Urothelium cell line (cell line): ENCODE data around the gene CLTA.
"Not testable (repeated sequence)": the region's sequence is repeated elsewhere in the genome, so short reads cannot be mapped to it uniquely, and the experiment has no call there.

Source experiments
- DNase-seq: peaks from one replicate; pipeline ENCODE4 v3.0.0; 2011; ENCODE audit warnings: low spot score, mixed read lengths
- FAIRE-seq: peaks from 2 replicates; lab custom pipeline; 2011; peaks lifted over from hg19 to GRCh38; lab: Jason Lieb, UNC

The CLTA gene

DNA sequence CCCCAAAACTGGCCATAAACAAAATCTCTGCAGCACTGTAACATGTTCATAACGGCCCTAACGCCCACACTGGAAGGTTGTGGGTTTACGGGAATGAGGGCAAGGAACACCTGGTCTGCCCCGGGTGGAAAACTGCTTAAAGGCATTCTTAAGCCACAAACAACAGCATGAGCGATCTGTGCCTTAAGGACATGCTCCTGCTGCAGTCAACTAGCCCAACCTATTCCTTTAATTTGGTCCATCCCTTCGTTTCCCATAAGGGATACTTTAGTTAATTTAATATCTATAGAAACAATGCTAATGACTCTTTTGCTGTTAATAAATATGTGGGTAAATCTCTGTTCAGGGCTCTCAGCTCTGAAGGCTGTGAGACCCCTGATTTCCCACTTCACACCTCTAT lies 10.5 kb upstream of the CLTA start:
- not testable (repeated sequence) for DNase-seq, FAIRE-seq

DNA sequence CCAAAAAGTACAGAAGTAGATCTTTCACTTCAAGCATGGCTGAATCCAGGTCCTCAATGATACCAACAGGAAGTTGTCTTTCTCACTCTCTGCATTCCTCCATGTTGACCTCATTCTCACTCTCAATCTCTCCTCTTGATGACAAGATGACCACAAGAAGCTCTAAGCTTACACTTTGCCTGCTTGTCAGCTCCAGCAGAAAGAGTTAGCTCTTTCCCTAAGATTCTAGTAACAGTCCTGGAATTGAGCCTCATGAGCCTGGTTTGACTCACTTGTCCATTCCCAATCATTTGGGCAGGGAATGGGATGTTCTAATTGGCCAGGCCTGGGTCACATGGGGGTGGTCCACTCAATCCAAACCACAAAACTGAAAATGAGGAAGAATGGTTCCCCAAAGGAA lies 3.3 kb upstream of the CLTA start:
- DNase-seq, result no peak
- no peak for FAIRE-seq

DNA sequence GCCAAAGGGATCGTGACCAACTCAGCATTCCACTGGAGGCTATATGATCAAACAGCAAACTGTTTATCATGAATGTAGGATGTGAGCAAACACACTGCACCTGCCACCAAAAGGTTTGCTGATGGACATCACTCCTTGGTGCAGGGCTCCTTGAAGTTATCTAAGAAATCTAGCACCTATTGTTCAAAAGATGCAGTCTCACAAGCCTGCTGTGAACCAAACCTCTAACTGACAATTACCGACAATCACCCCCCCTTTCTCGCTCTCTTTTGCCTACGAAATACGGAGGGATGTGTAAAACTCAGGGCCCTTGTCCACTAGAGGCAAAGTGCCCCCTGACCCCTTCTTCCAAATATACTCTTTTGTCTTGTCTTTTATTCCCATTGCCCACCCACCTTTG lies 2.5 kb upstream of the CLTA start:
- FAIRE-seq (no peak), DNase-seq (no peak)

DNA sequence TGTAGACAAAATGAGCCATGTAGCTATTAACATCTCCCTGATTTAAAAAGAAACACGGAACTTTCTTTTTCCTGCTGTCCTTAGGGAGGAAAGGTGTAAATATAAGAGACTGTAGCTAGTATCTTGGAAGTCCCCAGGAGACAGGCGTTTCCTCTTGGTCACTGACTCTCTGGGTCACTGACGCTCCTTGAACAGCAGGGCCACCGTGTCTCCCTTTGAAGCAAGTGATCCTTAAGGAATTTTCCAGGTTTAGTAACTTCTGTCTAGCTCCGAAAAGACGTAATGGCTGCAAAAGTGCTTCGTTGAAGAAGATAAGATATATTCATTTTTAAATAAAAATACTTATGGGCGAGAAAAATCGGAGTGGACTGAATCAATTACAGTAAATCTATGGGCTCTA lies 745 bp upstream of the CLTA start:
- no peak for FAIRE-seq
- no peak for DNase-seq

DNA sequence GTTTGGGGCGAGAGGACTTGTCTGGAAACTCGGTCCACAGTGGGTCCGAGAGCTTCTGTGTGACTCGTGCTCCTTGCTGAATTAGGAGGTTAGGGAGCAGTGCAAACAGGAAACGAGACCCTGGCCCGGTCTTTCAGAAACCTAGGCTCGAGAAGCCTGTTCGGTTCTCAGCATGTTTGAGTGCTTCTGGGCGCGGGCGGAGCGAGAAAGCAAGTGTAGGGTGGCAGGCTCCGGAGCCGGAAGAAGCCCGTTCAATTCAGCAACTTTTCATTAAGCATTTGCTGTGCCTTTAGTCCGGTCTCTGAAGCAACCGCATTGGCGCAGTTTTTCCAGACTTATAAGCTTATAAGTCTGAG lies 547 bp downstream of the CLTA start:
- DNase-seq (peak; percentile 22), FAIRE-seq (no peak)

DNA sequence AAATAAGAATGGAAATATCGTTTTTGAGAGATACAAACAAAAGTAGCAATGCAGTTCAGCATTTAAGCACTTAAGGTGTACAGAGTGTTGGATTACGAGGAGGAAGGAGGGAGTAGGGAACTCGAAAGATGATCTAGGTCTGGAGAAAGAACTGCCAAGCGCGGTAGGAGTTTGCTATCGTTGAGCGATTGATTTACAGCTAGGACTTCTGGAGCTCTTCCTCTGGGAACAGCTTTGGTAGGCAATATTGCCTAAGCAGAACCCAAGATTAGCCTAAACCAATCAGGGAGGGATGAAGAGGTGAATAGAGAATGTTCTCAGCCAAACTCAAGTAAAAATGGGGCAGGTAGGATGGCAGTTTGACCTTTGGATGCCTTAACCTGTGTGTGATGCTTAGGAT lies 965 bp downstream of the CLTA start:
- DNase-seq, result no peak
- no peak for FAIRE-seq

DNA sequence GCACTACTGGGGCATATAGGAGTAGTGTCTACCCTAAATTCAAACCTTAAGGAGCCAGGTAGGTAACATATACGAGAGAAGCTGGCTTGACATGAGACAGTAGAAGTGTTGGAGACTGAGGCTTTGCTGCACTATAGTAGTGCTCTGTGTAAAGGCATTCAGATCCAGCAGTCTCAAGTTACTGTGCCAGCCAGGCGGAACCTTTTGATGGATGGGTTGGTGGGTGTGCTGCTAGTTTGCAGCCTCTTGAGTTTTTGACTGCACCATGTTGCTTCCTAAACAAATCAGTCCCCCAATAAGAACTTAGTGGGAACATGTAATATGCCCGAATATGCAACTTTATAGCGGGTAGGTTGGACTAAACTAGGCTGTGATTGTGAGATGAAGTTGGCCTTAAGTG lies 1.5 kb downstream of the CLTA start:
- no peak for FAIRE-seq
- no peak for DNase-seq

DNA sequence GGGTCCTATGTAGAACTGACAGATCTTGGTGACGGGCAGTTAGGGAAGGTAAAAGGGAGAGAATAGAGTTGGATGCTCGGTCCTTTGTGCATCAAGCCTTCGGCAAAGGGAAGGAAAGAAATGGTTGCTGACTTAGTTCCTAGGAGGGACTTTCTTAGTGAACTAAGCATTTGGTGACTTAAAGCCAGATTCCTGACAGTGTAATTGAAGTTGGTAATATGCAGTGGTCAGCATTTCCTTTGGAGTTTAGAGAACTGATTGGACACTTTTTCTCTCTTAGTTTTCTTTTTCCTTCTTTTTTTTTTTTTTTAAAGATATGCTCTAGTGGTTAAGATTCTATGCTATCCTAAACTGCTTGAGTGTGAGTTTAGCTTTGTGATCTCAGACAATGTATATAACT lies 2.3 kb downstream of the CLTA start:
- FAIRE-seq (no peak), DNase-seq (no peak)

DNA sequence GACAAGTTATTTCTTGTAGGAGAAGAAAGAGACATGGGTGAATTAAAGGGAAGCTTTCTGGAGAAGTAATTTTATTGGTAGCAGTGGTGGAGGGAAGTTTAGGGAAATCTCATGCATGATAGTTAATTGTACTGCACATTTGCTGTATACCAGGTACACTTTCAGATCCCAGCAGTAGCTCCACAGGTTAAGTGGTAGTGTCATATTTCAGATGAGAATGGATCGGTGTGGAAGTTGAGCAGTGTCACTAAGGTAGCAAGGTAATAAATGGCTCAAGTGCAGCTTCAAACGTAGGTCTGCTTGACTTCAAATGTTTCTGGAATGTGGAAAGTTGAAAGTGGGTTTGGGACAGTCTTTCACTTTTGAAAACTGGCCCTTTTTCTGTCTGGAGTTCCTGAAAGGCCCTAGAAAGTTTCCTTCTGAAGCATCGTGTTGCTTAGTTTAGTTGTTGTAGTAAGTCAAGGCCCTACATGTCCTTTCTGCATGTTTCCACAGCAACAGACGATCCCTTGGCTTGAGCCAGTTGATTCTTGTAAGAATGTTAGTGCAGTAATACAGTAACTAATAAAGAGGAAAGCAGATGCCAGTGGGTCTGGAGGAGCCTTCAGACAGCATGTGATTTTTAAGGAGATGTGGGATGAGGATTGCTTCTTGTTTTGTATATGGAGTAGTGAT lies 3.7 kb downstream of the CLTA start:
- DNase-seq (no peak), FAIRE-seq (no peak)

DNA sequence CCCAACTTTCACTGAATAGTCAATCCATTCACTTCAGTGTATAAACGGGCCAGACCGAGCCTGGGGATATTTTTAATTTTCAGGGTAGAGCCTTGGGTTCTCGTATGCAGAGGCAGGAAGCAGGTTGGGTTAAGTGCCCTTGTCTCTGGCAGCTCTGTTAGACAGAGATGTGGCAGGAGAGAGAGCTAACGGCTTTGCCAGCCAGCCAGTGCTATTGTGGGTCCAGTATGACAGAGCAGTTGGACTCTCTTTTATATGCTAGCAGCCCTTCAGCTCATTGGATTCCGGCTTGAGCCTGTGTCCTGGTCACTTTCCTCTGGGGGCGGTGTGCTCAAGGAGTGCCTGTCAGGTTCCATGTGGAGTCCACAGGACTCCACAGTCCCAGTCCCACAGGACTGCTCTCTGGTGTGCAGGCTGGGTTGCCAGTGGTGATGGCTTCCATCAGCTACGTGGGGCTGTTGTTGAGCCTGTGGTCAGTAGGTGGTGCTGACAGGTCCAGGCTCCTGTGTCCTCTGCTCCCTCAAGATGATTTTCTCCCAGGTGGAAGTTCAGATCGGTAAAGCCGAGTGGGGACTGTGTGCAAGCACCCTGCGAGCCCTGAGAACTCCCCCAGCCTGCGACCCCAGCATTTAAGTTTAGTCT lies 14.3 kb downstream of the CLTA start:
- DNase-seq (peak; percentile 29), FAIRE-seq (no peak)

DNA sequence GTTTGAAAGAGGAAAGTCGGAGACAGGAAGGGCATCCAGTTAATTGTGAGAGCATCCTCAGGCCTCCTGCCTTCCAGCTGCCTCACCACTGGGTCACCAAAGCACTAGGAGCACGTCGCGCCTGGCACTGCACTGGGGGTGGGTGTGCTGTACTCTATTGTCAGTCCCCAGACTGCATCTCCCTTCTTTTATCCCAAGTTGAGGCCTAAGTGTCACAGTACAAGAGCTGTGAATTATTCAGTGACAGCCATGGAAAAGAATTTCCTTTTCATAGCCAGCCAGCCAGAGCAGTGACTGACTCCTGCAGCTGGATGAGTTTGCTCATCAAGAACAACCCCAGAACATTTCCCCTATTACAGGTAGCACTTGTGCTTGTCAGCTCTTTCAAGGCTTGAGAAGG lies 16.3 kb downstream of the CLTA start:
- DNase-seq (no peak), FAIRE-seq (peak; percentile 13)

DNA sequence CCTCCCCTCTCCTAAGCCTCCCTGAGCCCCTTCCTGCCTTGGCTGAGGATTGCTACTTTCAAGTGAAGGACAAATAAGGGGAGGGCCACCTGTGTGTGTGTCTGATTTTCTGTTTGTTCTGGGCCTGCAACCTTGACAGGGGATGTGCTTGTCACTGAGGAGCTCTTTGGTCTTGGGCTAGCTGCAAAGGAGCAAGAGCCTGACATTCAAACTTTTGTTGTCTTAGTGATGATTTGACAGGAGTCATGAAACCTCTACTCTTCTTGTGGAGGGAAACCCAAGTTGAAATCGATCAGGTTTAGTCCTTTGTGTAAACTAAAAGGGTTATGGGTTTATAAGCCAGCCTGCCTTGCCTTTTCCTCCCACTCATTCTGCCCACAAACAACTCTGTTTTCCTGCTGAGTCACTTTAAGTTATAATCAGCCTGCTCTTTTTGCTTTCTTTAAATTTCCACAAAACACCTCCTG lies 16.9 kb downstream of the CLTA start:
- FAIRE-seq (no peak), DNase-seq (no peak)

DNA sequence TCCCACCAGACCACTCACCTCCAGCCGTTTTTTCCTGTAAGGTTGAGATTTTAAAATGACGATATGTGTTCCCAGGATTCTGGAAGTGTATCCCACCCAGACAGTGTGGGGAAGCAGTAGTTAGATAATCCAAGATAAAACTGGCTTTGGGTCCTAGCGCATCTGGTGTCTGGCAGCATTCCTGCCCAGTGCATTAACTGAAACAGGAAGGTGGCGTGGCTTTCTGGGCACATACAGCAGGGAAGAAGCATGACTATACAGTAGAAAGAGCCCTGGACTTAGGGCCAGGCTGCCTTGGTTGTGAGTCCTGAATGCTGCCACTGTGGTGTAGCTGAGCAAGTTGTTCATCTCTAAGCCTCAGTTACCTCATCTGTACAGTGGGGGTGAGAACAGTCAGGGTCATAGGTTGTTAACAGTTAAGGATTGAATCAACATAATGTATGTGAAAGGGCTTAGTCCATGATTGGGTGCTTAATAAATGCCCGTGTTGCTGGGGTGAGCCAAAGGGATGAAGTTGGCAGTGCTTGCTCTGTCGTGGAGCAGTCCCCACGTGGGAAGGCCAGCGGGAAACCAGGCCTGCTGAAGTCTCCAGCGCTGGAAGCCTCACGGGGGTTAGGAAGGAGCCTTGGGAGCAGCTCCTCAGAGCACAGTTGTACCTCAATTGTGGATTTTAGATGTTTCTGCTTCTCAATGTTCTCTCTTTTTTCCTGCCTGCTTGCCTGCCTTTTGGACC lies 18.0 kb downstream of the CLTA start:
- FAIRE-seq (no peak), DNase-seq (no peak)

DNA sequence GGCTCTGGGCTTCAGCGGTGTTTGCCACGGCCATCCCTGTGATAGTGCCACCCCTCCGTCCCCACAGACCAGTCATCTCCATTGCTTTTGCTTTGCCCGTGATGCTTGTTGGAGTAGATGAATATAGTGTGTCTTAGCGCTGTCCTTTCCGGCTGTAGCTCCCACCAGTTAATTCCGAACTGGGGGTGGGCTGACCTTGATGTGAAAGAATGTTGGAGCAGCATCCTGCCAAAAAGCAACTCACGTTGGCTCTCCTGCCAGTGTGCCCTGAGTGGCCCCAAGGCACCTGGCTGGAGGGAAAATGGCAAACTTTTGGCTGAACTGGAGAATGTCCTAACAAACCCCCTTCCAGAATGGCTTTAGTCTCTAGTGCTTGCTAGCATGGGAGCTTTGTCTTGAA lies 20.0 kb downstream of the CLTA start:
- DNase-seq (no peak), FAIRE-seq (no peak)

DNA sequence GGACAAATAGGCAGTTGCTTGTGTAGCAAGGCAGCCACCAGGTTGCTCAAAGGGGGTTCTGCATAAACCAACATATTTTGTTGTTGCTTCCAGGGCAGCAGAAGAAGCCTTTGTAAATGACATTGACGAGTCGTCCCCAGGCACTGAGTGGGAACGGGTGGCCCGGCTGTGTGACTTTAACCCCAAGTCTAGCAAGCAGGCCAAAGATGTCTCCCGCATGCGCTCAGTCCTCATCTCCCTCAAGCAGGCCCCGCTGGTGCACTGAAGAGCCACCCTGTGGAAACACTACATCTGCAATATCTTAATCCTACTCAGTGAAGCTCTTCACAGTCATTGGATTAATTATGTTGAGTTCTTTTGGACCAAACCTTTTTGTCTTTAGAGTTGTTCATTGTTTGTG lies 20.8 kb downstream of the CLTA start:
- DNase-seq (no peak), FAIRE-seq (no peak)

DNA sequence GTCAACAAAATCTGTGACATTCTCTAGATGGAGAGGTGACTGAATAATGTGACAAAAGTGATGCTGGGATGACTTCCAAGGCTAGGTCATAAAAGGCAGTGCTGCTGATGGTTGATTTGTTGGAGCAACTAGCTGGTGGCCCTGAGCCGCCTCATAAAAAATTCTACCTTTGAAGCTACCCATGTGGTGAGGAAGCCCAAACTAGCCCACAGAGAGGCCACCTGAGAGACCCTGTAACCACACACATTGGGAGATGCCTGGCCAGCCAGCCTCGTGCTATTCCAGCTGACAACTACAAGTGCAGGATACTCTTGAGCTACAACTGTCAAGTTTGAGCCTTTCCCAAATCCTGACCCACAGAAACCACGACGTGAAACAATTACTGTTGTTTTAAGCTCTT lies 22.7 kb downstream of the CLTA start:
- FAIRE-seq (no peak), DNase-seq (no peak)

DNA sequence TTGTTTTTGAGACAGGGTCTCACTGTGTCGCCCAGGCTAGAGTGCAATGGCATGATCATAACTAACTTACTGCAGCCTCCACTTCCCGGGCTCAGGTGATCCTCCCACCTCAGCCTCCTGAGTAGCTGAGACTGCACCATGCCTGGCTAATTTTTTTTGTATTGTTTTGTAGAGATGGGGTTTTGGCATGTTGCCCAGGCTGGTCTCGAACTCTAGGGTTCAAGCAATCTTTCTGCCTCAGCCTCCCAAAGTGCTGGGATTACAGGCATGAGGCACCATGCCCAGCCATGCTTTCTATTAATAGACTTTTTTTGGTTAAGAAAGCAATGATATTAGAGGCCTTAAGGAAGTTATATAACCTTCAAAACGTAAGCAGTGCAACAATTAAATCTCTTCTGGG lies 23.3 kb downstream of the CLTA start:
- no peak for FAIRE-seq
- no peak for DNase-seq

DNA sequence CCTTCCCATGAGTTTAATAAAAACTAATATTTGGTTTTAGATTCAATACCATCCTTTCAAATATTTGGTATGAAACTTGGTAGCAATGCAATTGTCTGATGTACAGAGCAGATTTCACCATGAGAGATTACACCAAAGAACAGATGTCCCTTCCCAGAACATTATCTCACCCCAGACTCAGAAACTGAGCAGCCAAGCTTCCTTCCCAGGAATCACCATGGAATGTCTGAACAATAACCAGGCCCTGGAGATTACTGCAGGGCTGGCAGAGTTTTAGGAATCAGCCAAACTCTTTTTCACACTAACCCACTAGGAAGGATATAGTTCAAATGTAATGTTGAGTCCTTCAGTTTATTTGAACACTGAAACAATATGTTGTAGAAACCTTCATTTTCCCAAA lies 23.9 kb downstream of the CLTA start:
- FAIRE-seq (no peak), DNase-seq (no peak)

DNA sequence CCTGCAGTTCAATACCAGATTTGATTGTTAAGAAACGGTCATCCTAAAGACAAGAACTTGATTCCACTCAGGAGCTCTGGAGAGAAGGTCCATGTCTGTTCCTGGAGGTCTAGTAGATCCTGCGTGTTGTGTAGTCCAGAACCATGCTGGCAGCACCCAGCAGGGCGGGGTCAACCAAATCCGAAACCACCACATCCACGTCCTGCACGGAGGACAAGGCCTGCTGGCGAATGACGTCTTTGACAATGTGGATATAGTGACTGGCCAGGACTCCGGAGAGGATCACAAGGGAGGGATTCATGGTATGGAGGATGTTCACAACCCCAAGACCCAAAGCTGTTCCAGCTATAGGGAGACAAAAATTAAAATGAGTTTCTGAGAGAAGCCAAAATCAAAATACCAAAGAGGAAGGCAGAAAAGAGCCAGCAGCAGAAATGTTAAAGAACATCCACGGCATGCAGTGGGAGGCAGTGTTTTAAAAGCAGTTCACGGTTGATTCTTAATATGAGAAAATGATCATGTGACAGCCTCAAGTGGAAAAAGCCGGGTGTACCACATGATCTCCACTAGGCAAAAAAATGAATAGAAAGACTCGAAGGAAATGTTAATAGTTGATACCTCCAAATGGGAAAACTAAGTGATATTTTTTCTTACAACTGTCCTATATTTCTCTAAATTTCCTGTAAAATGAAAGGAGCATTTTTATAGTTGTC lies 26.7 kb downstream of the CLTA start:
- FAIRE-seq (no peak), DNase-seq (no peak)

DNA sequence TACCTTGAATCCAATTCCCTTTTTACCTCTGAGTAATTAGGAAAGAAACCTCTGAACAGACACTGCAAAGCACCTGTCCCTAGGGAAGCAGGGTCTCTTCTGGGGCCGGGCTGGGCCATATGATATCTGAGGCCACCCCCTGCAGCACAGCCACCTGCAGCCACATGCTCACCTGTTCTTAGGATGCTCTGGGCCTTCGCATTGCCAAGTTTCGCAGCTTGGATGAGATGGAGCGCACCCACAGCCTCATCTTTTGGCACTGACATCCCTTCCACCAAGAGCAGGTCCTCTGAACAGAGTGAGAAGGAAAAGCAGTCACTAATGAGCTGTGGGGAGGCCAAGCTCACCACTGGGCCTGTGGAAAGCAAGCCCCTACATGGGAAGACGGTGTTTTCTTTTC lies 27.3 kb downstream of the CLTA start:
- FAIRE-seq, result no peak
- DNase-seq, result no peak

DNA sequence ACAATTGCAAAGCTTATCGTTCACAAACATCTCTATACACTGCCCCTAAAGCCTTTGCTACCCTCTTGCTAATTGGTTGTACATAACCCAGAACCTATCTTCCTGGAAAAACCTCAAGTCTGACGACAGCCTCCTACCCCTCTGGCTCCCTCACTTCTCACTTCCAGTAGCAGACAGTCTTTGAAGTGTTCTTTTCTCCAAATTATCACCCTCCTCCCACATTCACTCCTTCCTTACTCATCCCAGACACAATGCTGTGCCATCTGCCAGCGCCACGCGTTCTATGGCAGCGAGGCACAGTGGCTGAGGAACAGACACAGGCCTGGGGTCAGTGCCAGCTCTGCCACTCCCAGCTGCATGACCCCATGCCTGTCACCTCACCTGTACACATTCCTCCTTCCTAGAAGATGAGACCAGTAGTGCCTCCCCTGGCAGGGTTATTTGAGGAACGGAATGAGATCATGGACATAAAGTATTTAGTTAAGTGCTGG lies 27.7 kb downstream of the CLTA start:
- FAIRE-seq, result no peak

DNA sequence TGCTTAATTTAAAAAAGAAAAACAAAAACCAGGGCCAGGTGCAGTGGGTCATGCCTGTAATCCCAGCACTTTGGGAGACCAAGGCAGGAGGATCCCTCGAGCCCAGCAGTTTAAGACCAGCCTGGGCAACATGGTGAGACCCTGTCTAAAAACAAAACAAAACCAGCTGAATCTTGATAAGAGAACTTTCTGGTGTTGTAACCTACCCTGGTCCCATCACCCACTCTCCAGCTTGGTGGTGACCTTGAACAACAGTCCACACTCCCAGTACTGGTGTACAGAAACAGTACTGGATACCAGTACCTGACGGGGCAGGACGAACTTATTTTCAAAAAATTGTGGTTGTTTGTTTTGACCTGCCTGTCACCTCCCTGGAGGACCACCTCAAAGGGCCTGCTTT lies 30.9 kb downstream of the CLTA start:
- no peak for DNase-seq
- no peak for FAIRE-seq

More for the DNA sequence above, 27.7 kb downstream of the CLTA start:
- DNase-seq, result no peak
